CD4-positive, alpha-beta memory T cell (primary cell): ENCODE data around the gene CXCR4. TPM values are rescaled to one million over a fixed set of nuclear protein-coding genes. Genes with fewer than 3 reads are reported as not detected.
A peak's percentile ranks its signal among the peaks of the same experiment; 100 is the strongest.

ENCODE experiments used
- CTCF ChIA-PET: fragments of 350-600 bp; sonication (Branson Sonifier 250); formaldehyde crosslinking; loops from one replicate; lab custom pipeline; 2021; ENCODE audit warnings: inconsistent platforms; ENCODE audit not compliant: partially characterized antibody; lab: Charles Lee
- POLR2A ChIA-PET: fragments of 350-600 bp; sonication (Branson Sonifier 250); formaldehyde crosslinking; loops from one replicate; lab custom pipeline; 2021; ENCODE audit not compliant: partially characterized antibody; lab: Charles Lee
- DNase-seq, 5 donors: peaks; one replicate each; pipeline versions ENCODE4 v3.0.0 to v3.0.0-alpha.2; 2020 to 2022; ENCODE audit warnings: mixed read lengths in 1 of 5
- H3K27ac ChIP-seq: one replicate; pipeline ENCODE4 v1.7.0; 2013; ENCODE audit warnings: low read depth, low read length
- H3K27me3 ChIP-seq: 2 replicates; pipeline ENCODE4 v1.7.0; 2013; ENCODE audit warnings: mild to moderate bottlenecking, low read length, moderate library complexity; ENCODE audit not compliant: insufficient read depth
- H3K36me3 ChIP-seq: 2 replicates; pipeline ENCODE4 v1.7.0; 2013; ENCODE audit warnings: mild to moderate bottlenecking, low read length, moderate library complexity; ENCODE audit not compliant: insufficient read depth
- H3K4me1 ChIP-seq: 2 replicates; pipeline ENCODE4 v1.7.0; 2013; ENCODE audit warnings: mild to moderate bottlenecking, low read length, moderate library complexity; ENCODE audit not compliant: insufficient read depth
- H3K4me3 ChIP-seq, 2 donors: one replicate each; pipeline ENCODE4 v1.7.0; 2013; ENCODE audit warnings: low read length in 2 of 2, mild to moderate bottlenecking in 1 of 2
- H3K9me3 ChIP-seq, 2 donors: one replicate each; pipeline ENCODE4 v1.7.0; 2013; ENCODE audit warnings: low read length in 2 of 2, control low read depth in 1 of 2; ENCODE audit not compliant: control insufficient read depth in 1 of 2
- H3K27ac Mint-ChIP-seq, 7 donors: one replicate each; pipeline ENCODE4 v1.8.0; 2020 to 2021; ENCODE audit warnings: mixed read lengths in 7 of 7, mild to moderate bottlenecking in 6 of 7, inconsistent platforms in 3 of 7, moderate library complexity in 3 of 7
- H3K27me3 Mint-ChIP-seq, 2 donors: one replicate each; pipeline ENCODE4 v1.8.0; 2020 to 2021; ENCODE audit warnings: mixed read lengths in 2 of 2
- H3K36me3 Mint-ChIP-seq, 2 donors: one replicate each; pipeline ENCODE4 v1.8.0; 2020 to 2021; ENCODE audit warnings: mixed read lengths in 2 of 2, inconsistent platforms in 1 of 2, mild to moderate bottlenecking in 1 of 2
- H3K4me1 Mint-ChIP-seq, 4 donors: one replicate each; pipeline ENCODE4 v1.8.0; 2020 to 2021; ENCODE audit warnings: mixed read lengths in 4 of 4, mild to moderate bottlenecking in 1 of 4
- H3K4me3 Mint-ChIP-seq, 8 donors: one replicate each; pipeline ENCODE4 v1.8.0; 2020 to 2021; ENCODE audit warnings: mixed read lengths in 8 of 8, mild to moderate bottlenecking in 7 of 8, moderate library complexity in 6 of 8, inconsistent platforms in 3 of 8
- H3K9me3 Mint-ChIP-seq, 8 donors: one replicate each; pipeline ENCODE4 v1.8.0; 2020 to 2021; ENCODE audit warnings: mixed read lengths in 8 of 8, mild to moderate bottlenecking in 5 of 8, inconsistent platforms in 3 of 8, moderate library complexity in 1 of 8
- intact Hi-C: fragments of 100-400 bp; cut with micrococcal nuclease; formaldehyde crosslinking; loops from one replicate; pipeline ENCODE4 v1.15.1; 2023
- polyA plus RNA-seq, 2 donors: library from polyadenylated mRNA; unstranded; fragments of 300-500 nt; fragmentation: Illumina TruSeq; gene quantifications; one replicate each; pipeline ENCODE4 v1.2.3, GENCODE V29; 2021
- total RNA-seq, 2 experiments: library from RNA; stranded (reverse); gene quantifications; one replicate each; pipeline ENCODE4 v1.2.3, GENCODE V29; 2021

The CXCR4 gene
- total and polyA plus RNA-seq, 4 experiments from 2014 or later, result 306 to 1,556 (median 338) TPM

DNA sequence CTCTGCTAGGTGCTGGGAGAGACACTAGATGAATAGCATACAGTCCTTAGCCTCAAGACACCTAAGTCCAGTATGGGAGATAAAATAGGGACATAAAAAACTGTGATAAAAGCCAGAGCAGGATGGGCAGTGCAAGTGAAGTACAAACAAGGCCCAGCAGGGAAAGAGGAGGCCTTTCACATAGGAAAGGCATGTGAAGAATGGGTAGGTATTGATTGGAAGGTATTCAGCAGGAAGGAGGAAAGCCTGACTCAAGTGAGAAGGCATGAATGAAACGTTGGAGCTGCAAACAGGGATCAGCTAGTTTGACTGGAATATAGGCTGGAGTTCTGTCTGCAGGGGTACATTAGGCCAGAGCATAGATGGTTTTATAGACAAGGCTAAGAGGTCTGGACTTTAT is 11.0 kb upstream of the CXCR4 start:
- Histone ChIP-seq H3K9me3 (no peaks in the 10 kb centered on the region), H3K27me3 (no peaks in the 10 kb centered on the region), H3K4me1 (peaks cover 100% of the 10 kb centered on the region), H3K4me3 (no peak overlapping the region), H3K27ac (peak overlapping the region; percentile 95), H3K36me3 (no peaks in the 10 kb centered on the region)
- H3K27ac Mint-ChIP-seq, result peak overlapping the region; percentile 96 to 100 (median 99)
- peaks cover 0 to 5% (median 0%) of the 10 kb centered on the region in 8 donors for H3K9me3 Mint-ChIP-seq
- CTCF ChIA-PET, result interaction anchor here (1.2 to 3.8 kb wide), 5 partner anchors 10 to 255 kb away, joined by 3 to 14 read pairs (median 4); partner anchors contain the start of gene CXCR4
- intact Hi-C loops, result loop anchor here (1.0 kb wide), 1 partner anchor 10 kb away; no protein-coding TSS in a partner anchor
- H3K27me3 Mint-ChIP-seq, result no peaks in the 10 kb centered on the region
- no peak for DNase-seq
- POLR2A ChIA-PET, result interaction anchor here (0.7 to 13.9 kb wide), 13 partner anchors 10 to 250 kb away, joined by 3 to 599 read pairs (median 7); partner anchors contain the start of gene CXCR4
- H3K4me1 Mint-ChIP-seq, result peaks cover 72 to 99% (median 86%) of the 10 kb centered on the region in 4 donors
- peak overlapping the region in 7 of 8 donors; percentile 63 to 87 (median 77) for H3K4me3 Mint-ChIP-seq
- peaks cover 0 to 6% of the 10 kb centered on the region in 2 donors for H3K36me3 Mint-ChIP-seq

DNA sequence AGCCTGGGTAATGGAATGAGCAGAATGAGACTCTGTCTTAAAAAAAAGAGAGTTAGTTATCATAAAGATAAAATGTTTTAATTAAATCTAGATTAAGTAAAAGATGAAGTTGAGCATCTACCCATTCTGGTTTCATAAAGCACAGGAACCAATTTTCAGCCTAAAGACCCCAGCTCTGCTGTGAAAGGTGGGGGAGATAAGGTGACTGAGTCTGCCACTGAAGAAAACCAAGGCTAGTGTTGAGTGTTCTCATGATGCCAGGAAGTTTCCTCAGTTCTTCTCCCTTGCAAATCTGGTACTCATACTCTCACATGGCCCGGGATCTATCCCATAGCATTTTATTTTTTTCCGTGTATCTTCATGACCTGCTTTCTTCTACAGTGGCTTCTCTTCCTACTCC is 10.4 kb upstream of the CXCR4 start:
- H3K36me3 ChIP-seq, result no peaks in the 10 kb centered on the region
- intact Hi-C loops, result no loop called here
- Mint-ChIP-seq H3K9me3 (peaks cover 0 to 5% (median 0%) of the 10 kb centered on the region in 8 donors), H3K36me3 (peaks cover 0 to 6% of the 10 kb centered on the region in 2 donors), H3K4me3 (peak overlapping the region in 6 of 8 donors; percentile 40 to 87 (median 79)), H3K27ac (peak overlapping the region; percentile 96 to 100 (median 99)), H3K27me3 (no peaks in the 10 kb centered on the region), H3K4me1 (peaks cover 69 to 99% (median 85%) of the 10 kb centered on the region in 4 donors)
- peak overlapping the region; percentile 95 for H3K27ac ChIP-seq
- CTCF ChIA-PET, result interaction anchor here (1.5 to 3.8 kb wide), 2 partner anchors 8 to 10 kb away, joined by 3 to 14 read pairs; partner anchors contain the start of gene CXCR4
- no peak overlapping the region for H3K4me3 ChIP-seq
- no peaks in the 10 kb centered on the region for H3K9me3 ChIP-seq
- POLR2A ChIA-PET, result interaction anchor here (1.5 to 13.9 kb wide), 10 partner anchors 8 to 251 kb away, joined by 3 to 599 read pairs (median 14); partner anchors contain the start of gene CXCR4
- no peaks in the 10 kb centered on the region for H3K27me3 ChIP-seq
- H3K4me1 ChIP-seq, result peaks cover 99% of the 10 kb centered on the region
- no peak for DNase-seq

- H3K36me3 ChIP-seq, result no peaks in the 10 kb centered on the region
- H3K4me3 Mint-ChIP-seq, result peak overlapping the region in 5 of 8 donors; percentile 20 to 58 (median 56)
- no peak for DNase-seq
- peaks cover 66 to 99% (median 84%) of the 10 kb centered on the region in 4 donors for H3K4me1 Mint-ChIP-seq
- peak overlapping the region; percentile 79 to 100 (median 99) for H3K27ac Mint-ChIP-seq
- ChIA-PET POLR2A (interaction anchor here (1.5 to 13.9 kb wide), 6 partner anchors 9 to 252 kb away, joined by 3 to 599 read pairs (median 21); partner anchors contain the start of gene CXCR4), CTCF (interaction anchor here (1.5 kb wide), 1 partner anchor 9 kb away, joined by 3 read pairs; no protein-coding TSS in a partner anchor)
- no peaks in the 10 kb centered on the region for H3K9me3 ChIP-seq
- peaks cover 89% of the 10 kb centered on the region for H3K4me1 ChIP-seq
- H3K36me3 Mint-ChIP-seq, result peaks cover 0 to 6% of the 10 kb centered on the region in 2 donors
- intact Hi-C loops, result no loop called here
- peak overlapping the region; percentile 29 for H3K27ac ChIP-seq
- no peaks in the 10 kb centered on the region for H3K27me3 ChIP-seq
- no peaks in the 10 kb centered on the region for H3K27me3 Mint-ChIP-seq
- H3K9me3 Mint-ChIP-seq, result peaks cover 0 to 5% (median 0%) of the 10 kb centered on the region in 8 donors
- H3K4me3 ChIP-seq, result no peak overlapping the region
These were observed 9.4 kb upstream of the CXCR4 start for GRCh38 chr2:136127356-136127755.

GRCh38 chr2:136126421-136126926 is 8.5 kb upstream of the CXCR4 start:
- ChIA-PET CTCF (interaction anchor here (1.2 kb wide), 1 partner anchor 22 kb away, joined by 5 read pairs; no protein-coding TSS in a partner anchor), POLR2A (interaction anchor here (0.7 to 13.9 kb wide), 5 partner anchors 8 to 201 kb away, joined by 3 to 599 read pairs (median 94); partner anchors contain the start of genes CXCR4 and DARS1)
- Mint-ChIP-seq H3K9me3 (peaks cover 0 to 5% (median 0%) of the 10 kb centered on the region in 8 donors), H3K27ac (peak overlapping the region; percentile 79 to 100 (median 99)), H3K4me3 (peak overlapping the region in 3 of 8 donors; percentile 21 to 67 (median 36)), H3K36me3 (peaks cover 0 to 4% of the 10 kb centered on the region in 2 donors), H3K27me3 (no peaks in the 10 kb centered on the region), H3K4me1 (peaks cover 63 to 99% (median 84%) of the 10 kb centered on the region in 4 donors)
- Histone ChIP-seq H3K27ac (peak overlapping the region; percentile 29), H3K4me1 (peaks cover 80% of the 10 kb centered on the region), H3K27me3 (no peaks in the 10 kb centered on the region), H3K9me3 (no peaks in the 10 kb centered on the region), H3K36me3 (no peaks in the 10 kb centered on the region), H3K4me3 (no peak overlapping the region)
- no peak for DNase-seq
- intact Hi-C loops, result no loop called here

- Histone ChIP-seq H3K4me1 (peaks cover 75% of the 10 kb centered on the region), H3K27me3 (no peaks in the 10 kb centered on the region), H3K9me3 (no peaks in the 10 kb centered on the region), H3K4me3 (no peak overlapping the region), H3K36me3 (no peaks in the 10 kb centered on the region), H3K27ac (no peak overlapping the region)
- peak overlapping the region in 1 of 8 donors; percentile 15 for H3K4me3 Mint-ChIP-seq
- peaks cover 0 to 5% (median 0%) of the 10 kb centered on the region in 8 donors for H3K9me3 Mint-ChIP-seq
- H3K4me1 Mint-ChIP-seq, result peaks cover 61 to 99% (median 83%) of the 10 kb centered on the region in 4 donors
- no peak for DNase-seq
- POLR2A ChIA-PET, result interaction anchor here (0.7 to 13.9 kb wide), 8 partner anchors 9 to 202 kb away, joined by 3 to 312 read pairs (median 6); partner anchors contain the start of gene DARS1
- peaks cover 0 to 4% of the 10 kb centered on the region in 2 donors for H3K36me3 Mint-ChIP-seq
- intact Hi-C loops, result no loop called here
- H3K27ac Mint-ChIP-seq, result peak overlapping the region; percentile 43 to 100 (median 96)
- no peaks in the 10 kb centered on the region for H3K27me3 Mint-ChIP-seq
- CTCF ChIA-PET, result interaction anchor here (0.9 to 1.2 kb wide), 3 partner anchors 11 to 112 kb away, joined by 3 to 5 read pairs (median 5); no protein-coding TSS in a partner anchor
These were observed 8.1 kb upstream of the CXCR4 start for GRCh38 chr2:136126021-136126420.

DNA sequence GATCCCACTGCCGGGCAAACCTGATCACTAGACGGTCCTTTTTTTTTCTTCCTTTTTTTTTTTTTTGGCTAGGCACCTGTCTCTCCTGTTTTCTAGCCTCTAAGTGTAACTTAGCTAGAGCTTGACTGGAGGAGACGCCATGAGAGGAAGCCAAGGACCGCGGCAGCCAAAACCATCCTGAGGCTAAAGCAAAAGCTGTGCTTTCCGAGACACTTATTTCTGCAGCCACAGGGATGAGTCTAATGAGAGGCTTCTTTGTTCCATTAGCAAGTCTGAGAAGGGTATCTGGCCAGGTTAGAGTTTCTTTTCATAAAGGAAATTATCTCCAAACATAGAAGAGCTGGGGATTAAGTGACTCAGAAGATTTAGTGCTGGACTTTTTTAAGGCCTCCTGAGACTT is 7.3 kb upstream of the CXCR4 start:
- Histone ChIP-seq H3K4me1 (peaks cover 72% of the 10 kb centered on the region), H3K4me3 (no peak overlapping the region), H3K36me3 (no peaks in the 10 kb centered on the region), H3K9me3 (no peaks in the 10 kb centered on the region), H3K27me3 (no peaks in the 10 kb centered on the region), H3K27ac (peak overlapping the region; percentile 6)
- H3K27me3 Mint-ChIP-seq, result no peaks in the 10 kb centered on the region
- H3K4me1 Mint-ChIP-seq, result peaks cover 54 to 99% (median 79%) of the 10 kb centered on the region in 4 donors
- CTCF ChIA-PET, result interaction anchor here (0.9 to 2.6 kb wide), 4 partner anchors 11 to 113 kb away, joined by 3 to 9 read pairs (median 5); no protein-coding TSS in a partner anchor
- H3K9me3 Mint-ChIP-seq, result peaks cover 0 to 5% (median 0%) of the 10 kb centered on the region in 8 donors
- peak overlapping the region; percentile 2 to 75 (median 44) for H3K4me3 Mint-ChIP-seq
- peak in 1 of 5 donors; percentile 20 for DNase-seq
- peaks cover 0 to 4% of the 10 kb centered on the region in 2 donors for H3K36me3 Mint-ChIP-seq
- peak overlapping the region; percentile 57 to 100 (median 92) for H3K27ac Mint-ChIP-seq
- POLR2A ChIA-PET, result interaction anchor here (0.9 to 4.5 kb wide), 7 partner anchors 8 to 202 kb away, joined by 3 to 94 read pairs (median 5); partner anchors contain the start of gene DARS1
- intact Hi-C loops, result no loop called here
